ENCODE data around the gene RHBDD3.
"Not testable (repeated sequence)": the region's sequence is repeated elsewhere in the genome, so short reads cannot be mapped to it uniquely, and the experiment has no call there.

RHBDD3 gene

DNA sequence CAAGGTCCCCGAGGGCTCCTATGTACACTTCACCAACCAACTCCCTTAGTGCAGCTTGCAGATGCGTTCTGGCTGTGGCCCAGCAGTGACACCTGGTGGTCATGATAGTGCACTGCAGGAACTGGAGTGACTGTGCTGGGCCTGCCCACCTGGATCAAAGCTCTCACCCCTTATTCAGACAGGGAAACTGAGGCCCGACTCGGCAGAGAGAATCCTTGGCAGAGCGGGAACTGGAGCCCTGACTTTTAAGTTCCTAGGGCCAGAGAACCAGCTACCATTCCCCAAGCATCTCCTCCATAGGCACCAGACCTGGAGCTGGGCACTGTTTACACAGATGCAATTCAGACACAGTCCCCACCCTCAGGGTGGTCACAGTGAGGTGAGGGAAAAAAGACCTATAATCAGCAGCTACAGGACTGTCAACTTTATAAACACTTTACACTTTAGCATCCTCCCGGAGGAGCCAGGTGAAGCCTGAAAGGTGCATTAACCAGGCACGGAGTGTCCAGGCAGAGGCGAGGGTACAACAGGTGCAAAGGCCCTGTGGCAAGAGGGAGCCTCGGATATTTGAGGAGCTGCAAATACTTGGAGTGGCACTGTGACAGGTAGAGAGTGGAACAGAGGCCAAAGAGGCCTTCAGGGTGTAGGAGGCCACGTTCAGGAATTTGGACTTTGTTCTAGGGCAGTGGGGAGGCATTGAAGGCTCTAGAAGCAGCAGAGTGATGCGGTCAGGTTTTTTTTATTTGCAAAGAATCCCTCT is 22.0 kb downstream of the RHBDD3 start:
- no peak for DNase-seq

GRCh38 chr22:29244785-29245625 is 22.8 kb downstream of the RHBDD3 start:
- no peak for DNase-seq

GRCh38 chr22:29243874-29244446 is 23.8 kb downstream of the RHBDD3 start:
- no peak for DNase-seq

GRCh38 chr22:29240481-29240880 is 27.3 kb downstream of the RHBDD3 start:
- DNase-seq, result not testable (repeated sequence)

DNA sequence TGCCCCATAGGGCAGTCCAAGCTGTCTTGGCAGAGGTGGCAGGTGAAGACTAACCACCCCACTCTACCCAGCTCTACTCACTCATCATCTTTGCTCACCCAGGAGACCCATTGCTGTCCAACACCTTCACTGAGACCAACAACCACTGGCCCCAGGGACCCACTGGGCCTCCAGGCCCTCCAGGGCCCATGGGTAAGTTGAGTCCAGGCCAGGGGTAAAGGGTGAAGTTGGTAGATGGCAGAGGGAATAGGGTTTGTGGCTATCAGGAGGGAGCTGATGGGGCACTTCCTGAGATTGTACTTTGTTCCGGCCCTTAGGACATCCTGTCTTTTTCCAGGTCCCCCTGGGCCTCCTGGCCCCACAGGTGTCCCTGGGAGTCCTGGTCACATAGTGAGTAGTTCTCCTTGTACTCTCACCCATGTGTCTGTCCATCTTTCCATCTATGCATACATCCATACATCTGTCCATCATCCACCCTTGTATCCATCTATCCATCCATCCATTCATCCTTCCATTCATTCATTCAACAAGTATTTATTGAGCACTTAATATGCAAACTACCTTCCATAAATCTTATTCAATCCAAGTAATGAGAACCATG is 34.4 kb downstream of the RHBDD3 start:
- no peak for DNase-seq

DNA sequence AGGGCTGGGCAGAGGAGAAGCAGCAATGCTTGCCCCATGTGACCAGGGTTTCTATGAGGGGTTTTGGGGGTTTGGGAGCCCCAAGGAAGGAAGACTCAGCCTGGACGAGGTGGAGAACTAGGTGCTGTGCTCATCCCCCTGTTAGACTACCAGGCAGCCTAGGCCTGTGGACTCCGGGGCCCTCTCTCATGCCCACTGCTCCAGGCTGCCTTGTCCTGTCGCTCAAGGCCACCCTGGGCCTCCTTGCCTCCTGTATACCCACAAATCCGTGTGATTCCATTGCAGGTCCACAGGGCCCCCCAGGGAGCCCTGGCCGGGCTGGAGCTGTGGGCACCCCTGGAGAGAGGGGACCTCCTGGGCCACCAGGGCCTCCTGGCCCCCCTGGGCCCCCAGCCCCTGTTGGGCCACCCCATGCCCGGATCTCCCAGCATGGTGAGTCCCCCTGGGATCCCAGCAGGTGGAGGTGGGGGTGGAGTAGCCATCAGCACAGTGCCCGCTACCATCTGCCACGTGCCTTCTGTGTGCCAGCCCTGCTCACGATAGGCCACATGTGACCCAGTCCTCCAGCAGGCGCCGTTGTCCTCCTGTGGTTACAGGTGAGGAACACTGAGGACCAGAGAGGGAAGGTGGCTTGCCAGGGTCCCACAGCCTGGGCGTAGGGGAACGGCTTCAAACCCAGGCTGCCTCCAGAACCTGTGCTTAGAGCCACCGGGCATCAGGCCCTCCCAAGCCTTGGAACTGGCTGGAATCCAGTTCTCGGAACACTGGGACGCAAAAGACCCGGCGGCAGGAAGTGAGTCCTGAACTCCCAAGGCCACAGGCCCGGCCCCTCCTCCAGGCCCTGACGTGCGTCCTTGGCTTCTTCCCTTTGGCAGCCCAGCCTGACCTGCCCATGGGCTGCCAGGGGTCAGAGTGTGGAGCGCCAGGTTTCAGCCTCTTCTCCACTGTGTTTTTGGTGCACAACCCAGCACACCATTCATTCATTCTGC is 35.5 kb downstream of the RHBDD3 start:
- no peak for DNase-seq

DNA sequence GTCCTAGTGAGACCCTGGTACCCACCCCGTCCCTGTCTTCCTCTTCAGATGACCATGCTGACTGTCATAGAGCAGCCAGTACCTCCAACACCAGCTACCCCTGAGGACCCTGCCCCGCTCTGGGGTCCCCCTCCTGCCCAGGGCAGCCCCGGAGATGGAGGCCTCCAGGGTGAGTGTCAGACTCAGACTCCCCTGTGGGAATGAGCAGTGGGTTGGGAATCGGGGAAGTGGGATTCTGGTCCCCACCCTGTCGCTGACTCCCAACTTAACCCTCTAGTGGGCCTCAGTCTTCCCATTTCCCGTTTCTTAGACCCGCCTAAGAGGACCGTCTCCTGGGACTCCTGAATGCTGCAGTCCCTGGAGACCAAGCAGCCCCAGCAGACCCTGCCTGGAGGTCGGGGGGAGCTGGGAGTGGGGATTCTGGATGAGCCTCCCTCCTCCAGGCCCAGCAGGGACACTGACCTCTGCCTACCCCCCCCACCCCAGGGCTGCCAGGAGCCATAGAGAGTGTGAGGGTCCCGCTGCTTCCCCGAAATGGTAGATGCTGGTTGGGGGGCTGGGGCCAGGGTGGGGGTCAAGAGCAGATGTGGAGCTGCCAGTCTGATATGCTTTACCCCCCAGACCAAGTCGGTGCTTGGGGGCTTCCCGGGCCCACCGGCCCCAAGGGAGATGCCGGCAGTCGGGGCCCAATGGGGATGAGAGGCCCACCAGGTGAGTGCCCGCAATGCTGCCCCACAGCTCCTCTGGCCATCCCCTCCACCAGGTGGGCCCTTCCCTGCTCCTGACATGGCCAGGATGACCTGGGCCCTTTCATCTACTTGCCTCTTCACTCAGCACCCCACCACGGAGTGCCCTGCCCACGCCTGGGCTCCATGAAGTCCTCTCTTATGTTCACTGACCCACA is 36.6 kb downstream of the RHBDD3 start:
- DNase-seq, result no peak

DNA sequence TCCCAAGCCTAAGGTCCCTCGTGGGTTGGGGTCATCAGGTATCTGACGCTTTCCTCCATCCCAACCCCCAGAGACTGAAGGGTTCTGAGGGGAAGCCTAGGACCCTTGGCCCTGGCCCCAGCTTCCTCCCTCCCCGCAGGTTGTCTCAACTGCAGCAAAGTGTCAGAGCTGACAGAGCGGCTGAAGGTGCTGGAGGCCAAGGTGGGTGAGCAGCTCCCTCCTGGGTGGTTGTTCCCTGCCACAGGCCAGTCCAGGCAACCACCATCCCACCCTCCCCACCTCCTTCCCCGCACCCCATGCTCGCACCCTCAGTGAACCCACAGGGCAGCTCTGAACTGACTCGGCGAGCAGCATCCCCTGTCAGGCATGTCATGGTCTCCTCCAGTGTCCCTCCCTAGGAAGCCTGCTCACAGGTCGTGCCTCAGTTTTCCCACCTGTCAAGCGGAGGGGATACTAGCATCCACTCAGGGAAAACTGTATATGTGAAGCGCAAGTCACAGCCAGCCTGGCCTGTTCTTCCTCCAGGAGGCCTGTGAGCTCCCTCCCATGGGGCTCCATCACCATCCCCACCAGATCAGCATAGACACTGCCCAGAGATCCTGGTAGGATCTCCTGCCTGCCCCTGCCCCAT is 41.3 kb downstream of the RHBDD3 start:
- DNase-seq, result no peak

- DNase-seq, result peak; percentile 1
Observed at GRCh38 chr22:29225422-29226090, 42.2 kb downstream of the RHBDD3 start.

DNA sequence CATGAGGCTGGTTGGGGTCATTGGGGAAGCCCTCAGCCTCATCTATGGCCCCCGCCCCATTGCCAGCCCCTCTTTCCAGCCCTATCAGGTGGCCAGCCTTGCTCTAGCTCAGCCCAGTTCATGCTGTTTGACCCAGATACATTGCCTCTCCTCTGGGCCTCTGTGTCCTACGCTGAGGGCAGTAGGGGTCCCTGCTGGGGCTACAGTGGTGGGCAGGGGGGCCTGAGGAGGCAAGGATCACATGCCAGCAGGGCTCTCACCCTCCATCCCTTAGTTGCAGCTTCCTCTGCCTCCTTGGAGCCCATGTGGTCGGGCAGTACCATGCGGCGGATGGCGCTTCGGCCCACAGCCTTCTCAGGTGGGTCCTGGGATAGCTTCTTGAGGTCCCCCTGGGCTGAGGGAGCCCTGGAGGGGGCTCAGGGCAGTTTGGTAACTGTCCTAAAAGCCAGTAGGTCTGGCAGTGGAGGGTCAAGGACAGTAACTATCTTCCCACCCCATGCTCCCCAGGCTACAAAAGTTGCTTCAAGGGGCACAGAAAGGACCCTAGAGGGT is 42.8 kb downstream of the RHBDD3 start:
- DNase-seq, result no peak

GRCh38 chr22:29224121-29224858 is 43.5 kb downstream of the RHBDD3 start:
- DNase-seq, result no peak

DNA sequence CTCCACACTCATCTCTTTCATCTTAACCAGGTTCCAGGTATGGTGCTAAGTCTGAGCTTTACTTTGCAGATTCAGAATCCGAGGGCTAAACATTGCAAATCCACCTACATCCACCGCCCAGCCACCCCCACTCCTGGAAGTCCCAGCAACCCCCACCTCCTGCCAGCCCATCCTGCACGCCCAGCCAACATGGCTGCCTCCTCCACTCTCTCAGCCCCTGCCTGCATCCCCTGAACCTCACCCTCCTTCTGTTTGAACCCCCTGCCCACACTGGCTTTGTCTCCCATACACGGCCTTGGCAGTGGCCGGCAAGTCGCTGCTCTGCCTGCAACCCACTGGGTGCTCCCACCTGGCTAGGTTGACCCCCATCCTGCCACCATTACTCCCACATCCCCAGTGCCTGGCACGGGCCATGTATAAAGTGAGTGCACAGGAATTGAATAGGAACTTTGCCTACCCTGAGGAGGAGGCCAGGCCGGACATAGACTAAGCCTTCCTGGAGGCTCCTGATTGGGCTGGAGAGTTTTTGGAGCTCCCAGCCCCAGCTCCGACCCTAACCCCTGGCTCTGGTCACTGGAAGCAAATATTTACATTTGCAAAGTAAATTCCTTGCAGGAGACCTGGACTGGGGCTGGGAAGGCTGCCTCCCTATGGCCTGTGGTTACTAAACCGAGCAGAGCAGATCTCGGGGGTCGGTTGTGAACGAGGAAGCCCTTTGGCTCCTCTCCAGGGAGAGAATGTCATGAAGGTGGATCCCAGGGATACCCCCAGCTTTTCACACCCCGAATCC is 47.7 kb downstream of the RHBDD3 start:
- DNase-seq, result no peak

- not testable (repeated sequence) for DNase-seq
Observed at GRCh38 chr22:29219409-29219782, 48.4 kb downstream of the RHBDD3 start.

DNA sequence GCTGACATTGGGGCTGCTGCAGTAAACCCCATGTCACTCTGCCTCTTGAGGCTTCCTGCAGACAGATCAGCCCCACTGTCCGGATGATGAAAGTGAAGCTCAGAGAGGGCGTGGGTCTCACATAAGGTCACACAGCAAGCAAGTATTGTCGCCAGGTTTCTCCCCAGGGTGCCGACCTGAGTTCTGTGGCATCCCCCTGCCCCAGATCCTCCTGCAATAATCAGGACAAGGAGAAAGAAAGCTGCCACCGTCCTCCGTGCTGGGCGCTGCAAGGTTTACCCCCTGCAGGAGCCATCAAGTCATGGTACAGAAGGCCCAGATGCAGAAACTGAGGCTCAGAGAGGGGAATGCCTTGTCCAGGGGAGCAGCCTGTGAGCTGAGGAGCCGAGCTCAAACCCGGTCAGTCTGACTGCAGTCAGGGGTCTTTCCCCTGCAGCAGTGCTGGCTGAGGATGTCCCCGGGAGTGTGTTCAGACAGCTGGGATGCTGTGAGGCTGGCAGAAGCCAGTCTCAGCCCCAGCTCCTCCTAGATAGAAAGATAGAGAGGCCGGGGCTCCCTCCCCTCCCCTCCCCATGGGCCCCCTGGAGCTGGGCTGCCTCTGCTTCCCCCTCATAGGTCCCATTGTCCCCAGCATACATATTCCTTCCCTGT is 48.9 kb downstream of the RHBDD3 start:
- no peak for DNase-seq

- no peak for DNase-seq
Observed at GRCh38 chr22:29217827-29218757, 49.7 kb downstream of the RHBDD3 start.

All from NCI-H2029 treated with DMSO at 0.1 percent for 48 hours (cell line).